ENCODE results near the gene GPR55.

The GPR55 gene

GRCh38 chr2:230934231-230935129 is 9.4 kb upstream of the GPR55 start:
- DNase-seq: no peak

GRCh38 chr2:230933521-230934180 is 8.6 kb upstream of the GPR55 start:
- DNase-seq: no peak

DNA sequence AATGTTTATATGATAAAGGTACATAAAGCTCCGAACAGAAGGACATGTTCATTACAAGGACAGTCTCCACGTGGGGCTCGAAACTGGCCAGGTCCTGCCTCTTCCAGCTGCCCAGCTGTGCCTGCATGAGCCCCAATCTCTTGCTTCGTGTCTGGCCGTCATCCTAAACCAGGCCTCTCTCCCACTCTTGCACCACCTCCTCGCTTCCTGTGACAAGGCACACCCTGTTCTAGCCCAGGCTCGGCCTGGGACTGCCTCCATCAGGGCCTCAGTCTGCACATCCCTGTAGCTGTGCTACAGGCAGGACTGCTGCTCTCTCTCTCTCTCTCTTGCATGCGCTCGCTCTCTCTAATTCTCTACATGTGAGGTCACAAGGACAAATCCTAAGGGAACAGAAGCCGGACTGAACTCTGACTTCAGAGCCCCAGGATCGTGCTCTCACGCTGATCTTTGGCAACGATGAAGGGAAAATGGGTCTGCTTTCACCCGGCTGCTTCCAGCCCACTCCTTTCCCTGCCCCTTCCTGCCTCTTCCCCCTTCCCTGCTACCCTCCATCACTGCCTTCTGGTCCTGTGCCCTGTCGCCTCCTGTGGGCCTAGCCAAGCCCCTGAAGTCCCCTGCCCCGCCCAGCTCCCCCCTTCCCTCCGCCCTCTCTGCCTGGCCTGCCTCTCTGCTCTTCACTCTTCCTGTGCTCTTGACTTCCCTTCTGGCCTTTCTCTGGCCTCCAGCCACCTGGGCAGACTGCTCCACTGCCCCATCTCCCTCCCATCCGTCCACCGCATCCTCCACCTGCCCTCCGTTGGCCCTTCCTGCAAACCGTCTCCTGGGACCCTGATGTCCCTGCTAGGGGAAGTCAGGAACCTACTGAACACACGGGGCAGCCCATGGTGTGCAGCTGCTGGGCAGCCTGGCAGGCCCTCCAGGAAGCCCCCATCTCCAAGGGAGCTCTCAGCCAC is 7.8 kb upstream of the GPR55 start:
- DNase-seq: no peak

GRCh38 chr2:230931556-230932231 is 6.7 kb upstream of the GPR55 start:
- DNase-seq: no peak

- DNase-seq: no peak
Measured at GRCh38 chr2:230930928-230931555, 6.0 kb upstream of the GPR55 start.

- DNase-seq: no peak
Measured at GRCh38 chr2:230930149-230930780, 5.2 kb upstream of the GPR55 start.

DNA sequence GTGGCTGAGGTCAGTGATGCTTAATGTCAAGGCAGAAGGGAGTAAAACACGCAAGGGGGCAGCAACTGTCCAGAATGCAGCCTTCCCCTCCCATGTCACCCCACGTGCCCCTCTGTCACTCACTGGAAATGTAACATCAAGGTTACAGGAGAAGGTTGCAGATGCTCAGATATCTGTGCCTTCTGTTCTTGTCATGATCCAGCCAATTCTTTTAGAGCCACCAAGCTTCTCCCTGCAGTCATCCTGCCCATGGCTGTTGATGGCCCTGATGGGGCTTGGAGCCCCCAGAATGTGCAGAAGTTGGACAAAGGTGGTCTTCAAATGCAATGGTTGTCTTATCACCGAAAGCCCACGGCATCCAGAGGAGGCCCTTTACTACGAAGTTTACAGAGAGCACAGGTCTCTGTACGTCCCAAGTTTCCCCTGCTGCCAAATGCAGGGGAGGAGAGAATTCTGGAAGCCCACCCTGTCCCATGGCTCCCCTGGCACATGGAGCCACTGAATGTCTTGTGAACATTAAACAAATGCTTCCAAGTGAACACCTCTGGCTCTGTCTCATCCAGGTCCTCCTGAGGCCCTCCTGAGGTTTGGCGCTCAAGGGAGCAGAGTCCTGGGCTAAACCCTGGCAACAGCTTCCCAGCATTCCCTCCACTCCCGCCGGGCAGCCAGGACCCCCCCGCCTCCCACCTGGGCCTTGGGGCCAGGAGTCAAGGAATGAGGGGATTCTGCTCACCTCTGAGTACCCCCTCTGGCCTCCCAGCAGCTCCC is 4.5 kb upstream of the GPR55 start:
- no peak for DNase-seq

DNA sequence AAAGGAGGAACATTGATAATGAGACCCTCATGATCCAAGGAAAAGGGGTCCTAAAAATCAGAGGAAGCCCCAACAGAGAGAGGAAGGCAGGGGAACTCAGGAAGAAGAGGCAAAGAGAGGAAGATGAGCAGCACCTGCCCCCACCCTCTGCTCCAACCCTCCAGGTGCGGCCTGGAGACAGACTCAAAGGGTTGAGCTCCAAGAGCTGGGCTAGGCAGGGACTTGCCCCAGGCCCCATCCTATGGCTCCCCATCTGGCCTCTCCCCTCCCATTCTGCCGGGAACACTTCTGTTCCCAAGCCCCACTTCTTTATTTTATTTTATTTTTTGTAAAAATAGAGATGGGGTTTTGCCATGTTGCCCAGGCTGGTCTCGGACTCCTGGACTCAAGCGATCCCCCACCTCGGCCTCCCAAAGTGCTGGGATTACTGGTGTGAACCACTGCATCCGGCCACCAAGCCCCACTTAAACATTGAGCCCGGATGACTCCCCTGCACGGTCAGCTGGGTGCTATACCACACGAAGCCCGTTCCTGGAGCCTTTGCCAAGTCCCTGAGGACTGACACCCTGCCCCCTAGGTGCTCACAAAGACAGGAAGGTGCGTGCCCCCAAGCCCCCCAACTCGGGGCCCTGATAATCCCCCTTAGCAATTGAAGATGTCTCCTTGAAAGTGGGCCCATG is 3.8 kb upstream of the GPR55 start:
- DNase-seq: no peak

- DNase-seq: no peak
Measured at GRCh38 chr2:230927711-230928341, 2.8 kb upstream of the GPR55 start.

- no peak for DNase-seq
Measured at GRCh38 chr2:230925879-230926765, 1.1 kb upstream of the GPR55 start.

GRCh38 chr2:230925443-230925878 is 419 bp upstream of the GPR55 start:
- DNase-seq: no peak

DNA sequence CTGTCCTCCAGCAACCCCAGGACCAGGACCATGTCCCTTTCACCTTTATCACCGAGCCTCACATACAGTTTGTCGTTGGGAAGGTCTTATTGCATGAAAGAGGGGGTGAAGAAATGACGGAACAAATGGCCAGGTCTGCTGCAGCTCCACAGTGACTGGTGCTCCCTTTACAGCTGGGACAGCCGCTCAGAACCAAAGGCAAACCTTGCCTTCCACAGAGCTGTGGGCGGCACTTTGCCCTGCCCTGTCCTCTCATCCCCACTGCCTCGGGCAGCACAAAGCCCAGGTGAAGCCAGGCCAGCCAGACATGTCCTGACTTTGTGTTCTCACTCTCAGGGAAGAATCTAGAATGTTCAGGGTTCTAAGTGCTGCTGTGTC is 961 bp downstream of the GPR55 start:
- no peak for DNase-seq

DNA sequence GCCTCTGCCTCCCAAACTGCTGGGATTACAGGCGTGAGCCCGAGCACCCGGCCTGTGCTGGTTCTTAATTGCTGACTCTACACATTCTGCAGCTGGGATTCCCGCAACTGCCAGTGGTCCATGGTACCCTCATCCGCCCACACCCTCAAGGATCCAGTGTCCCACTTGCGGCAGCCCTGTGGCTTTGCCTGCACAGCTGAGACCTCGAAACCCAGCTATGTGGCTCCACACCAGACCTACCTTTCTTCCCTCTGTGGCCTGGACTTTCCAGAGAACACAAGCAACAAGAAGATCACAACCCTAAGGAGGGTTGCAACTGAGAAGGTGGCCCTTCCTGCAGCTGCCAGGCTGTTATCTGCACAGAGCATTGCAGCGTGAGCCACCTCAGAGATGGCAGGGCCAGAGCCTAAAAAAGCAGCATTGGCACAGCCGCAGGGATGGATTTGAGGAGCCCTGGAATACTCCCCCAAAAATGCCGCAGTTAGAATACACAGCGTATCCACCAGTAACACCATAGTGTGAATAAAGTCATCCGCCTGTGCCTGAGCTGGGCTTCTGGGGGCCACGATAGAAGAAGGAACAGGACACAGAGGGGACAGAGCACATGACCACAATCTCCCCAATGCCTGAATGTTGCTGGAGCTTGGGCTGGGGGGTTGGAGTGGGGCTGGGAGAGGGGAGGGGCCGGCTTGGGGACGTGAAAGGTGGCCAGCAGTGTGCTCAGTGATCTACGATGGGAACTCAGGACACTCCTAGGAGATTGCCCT is 1.9 kb downstream of the GPR55 start:
- no peak for DNase-seq

DNA sequence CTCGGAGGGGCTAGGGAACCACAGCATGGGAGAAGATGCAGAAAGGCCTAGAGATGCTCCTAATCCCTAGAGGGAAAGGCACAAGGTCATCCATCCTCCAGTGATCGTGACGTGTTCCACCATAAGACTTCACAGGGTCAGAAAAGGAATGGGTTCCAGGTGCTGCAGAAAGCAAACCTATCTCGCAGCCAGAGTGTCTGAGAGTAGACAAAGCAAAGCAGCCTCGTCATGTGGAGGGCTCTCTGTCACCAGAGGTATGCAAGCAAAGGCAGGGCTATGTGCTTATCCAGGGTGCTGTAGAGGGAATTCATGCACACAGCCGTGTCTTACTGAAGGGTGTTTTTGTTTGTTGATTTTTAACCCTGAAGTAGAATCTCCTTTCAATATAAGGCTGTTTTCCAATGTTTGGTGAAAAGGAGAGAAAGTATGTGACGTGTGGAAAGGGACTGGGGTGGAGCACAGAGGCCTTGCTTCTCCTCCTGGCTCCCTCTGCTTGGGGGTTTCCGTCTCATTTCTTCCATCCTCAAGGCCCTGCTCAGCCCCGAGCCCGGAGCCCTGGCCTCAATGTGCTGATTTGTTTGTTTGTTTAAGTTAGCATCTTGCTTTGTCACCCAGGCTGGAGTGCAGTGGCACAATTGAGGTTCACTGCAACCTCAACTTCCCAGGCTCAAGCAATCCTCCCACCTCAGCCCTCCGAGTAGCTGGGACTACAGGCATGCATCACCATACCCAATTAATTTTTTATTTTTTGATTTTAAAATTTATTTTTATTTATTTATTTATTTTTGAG is 3.0 kb downstream of the GPR55 start:
- no peak for DNase-seq

DNA sequence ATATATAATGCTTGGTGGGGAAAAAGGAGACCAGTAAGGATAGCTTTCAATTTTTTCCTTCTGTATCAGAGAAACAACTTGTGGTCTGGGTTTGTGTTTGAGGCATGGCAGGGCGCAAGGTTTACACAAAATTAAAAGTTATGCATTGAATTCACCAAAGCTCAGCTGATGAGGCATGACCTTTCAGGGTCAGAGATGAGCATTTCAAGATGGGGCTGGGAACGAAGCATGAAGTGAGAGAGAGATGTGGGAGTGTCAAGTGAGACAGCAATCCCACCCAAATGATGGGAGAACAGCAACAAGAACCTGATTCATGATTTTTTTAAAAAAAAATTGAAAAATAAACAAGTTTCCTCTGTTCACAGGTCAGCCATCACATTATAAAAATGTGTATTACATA is 4.9 kb downstream of the GPR55 start:
- DNase-seq: no peak

GRCh38 chr2:230919681-230920080 is 5.4 kb downstream of the GPR55 start:
- no peak for DNase-seq

- DNase-seq: no peak
Measured at GRCh38 chr2:230919240-230919639, 5.8 kb downstream of the GPR55 start.
